ENCODE results near the gene SEPTIN14.
"Not testable (repeated sequence)": the region's sequence is repeated elsewhere in the genome, so short reads cannot be mapped to it uniquely, and the experiment has no call there.

DNA sequence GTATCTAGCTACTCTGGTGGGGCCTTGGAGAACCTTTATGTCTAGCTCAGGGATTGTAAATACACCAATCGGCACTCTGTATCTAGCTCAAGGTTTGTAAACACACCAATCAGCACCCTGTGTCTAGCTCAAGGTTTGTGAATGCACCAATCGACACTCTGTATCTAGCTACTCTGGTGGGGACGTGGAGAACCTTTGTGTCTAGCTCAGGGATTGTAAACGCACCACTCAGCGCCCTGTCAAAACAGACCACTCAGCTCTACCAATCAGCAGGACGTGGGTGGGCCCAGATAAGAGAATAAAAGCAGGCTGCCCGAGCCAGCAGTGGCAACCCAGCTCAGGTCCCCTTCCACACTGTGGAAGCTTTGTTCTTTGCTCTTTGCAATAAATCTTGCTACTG is 6.4 kb upstream of the SEPTIN14 start:
- TF ChIP-seq, protein P1, sequence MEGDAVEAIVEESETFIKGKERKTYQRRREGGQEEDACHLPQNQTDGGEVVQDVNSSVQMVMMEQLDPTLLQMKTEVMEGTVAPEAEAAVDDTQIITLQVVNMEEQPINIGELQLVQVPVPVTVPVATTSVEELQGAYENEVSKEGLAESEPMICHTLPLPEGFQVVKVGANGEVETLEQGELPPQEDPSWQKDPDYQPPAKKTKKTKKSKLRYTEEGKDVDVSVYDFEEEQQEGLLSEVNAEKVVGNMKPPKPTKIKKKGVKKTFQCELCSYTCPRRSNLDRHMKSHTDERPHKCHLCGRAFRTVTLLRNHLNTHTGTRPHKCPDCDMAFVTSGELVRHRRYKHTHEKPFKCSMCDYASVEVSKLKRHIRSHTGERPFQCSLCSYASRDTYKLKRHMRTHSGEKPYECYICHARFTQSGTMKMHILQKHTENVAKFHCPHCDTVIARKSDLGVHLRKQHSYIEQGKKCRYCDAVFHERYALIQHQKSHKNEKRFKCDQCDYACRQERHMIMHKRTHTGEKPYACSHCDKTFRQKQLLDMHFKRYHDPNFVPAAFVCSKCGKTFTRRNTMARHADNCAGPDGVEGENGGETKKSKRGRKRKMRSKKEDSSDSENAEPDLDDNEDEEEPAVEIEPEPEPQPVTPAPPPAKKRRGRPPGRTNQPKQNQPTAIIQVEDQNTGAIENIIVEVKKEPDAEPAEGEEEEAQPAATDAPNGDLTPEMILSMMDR (IDR thresholded peaks at IDR 0.05; ENCODE audit: control extremely low read depth in 1 of 3, insufficient read depth in 1 of 3, low read depth in 1 of 3, low read length in 3 of 3) = not testable (repeated sequence)
- TF ChIP-seq TEAD4 (IDR thresholded peaks at IDR 0.05; ENCODE audit: low read depth, low read length); SUZ12 (IDR thresholded peaks at IDR 0.05; ENCODE audit: low read length); JUN (IDR thresholded peaks at IDR 0.05; ENCODE audit: low read depth, low read length); SAP30 (IDR thresholded peaks at IDR 0.05; ENCODE audit: insufficient read depth, insufficient replicate concordance, low read length); CEBPB (IDR thresholded peaks at IDR 0.05; ENCODE audit: low read depth, low read length); EZH2 (IDR thresholded peaks at IDR 0.05; ENCODE audit: low read depth, low read length, severe bottlenecking): not testable (repeated sequence)
- TF ChIP-seq, protein P2, sequence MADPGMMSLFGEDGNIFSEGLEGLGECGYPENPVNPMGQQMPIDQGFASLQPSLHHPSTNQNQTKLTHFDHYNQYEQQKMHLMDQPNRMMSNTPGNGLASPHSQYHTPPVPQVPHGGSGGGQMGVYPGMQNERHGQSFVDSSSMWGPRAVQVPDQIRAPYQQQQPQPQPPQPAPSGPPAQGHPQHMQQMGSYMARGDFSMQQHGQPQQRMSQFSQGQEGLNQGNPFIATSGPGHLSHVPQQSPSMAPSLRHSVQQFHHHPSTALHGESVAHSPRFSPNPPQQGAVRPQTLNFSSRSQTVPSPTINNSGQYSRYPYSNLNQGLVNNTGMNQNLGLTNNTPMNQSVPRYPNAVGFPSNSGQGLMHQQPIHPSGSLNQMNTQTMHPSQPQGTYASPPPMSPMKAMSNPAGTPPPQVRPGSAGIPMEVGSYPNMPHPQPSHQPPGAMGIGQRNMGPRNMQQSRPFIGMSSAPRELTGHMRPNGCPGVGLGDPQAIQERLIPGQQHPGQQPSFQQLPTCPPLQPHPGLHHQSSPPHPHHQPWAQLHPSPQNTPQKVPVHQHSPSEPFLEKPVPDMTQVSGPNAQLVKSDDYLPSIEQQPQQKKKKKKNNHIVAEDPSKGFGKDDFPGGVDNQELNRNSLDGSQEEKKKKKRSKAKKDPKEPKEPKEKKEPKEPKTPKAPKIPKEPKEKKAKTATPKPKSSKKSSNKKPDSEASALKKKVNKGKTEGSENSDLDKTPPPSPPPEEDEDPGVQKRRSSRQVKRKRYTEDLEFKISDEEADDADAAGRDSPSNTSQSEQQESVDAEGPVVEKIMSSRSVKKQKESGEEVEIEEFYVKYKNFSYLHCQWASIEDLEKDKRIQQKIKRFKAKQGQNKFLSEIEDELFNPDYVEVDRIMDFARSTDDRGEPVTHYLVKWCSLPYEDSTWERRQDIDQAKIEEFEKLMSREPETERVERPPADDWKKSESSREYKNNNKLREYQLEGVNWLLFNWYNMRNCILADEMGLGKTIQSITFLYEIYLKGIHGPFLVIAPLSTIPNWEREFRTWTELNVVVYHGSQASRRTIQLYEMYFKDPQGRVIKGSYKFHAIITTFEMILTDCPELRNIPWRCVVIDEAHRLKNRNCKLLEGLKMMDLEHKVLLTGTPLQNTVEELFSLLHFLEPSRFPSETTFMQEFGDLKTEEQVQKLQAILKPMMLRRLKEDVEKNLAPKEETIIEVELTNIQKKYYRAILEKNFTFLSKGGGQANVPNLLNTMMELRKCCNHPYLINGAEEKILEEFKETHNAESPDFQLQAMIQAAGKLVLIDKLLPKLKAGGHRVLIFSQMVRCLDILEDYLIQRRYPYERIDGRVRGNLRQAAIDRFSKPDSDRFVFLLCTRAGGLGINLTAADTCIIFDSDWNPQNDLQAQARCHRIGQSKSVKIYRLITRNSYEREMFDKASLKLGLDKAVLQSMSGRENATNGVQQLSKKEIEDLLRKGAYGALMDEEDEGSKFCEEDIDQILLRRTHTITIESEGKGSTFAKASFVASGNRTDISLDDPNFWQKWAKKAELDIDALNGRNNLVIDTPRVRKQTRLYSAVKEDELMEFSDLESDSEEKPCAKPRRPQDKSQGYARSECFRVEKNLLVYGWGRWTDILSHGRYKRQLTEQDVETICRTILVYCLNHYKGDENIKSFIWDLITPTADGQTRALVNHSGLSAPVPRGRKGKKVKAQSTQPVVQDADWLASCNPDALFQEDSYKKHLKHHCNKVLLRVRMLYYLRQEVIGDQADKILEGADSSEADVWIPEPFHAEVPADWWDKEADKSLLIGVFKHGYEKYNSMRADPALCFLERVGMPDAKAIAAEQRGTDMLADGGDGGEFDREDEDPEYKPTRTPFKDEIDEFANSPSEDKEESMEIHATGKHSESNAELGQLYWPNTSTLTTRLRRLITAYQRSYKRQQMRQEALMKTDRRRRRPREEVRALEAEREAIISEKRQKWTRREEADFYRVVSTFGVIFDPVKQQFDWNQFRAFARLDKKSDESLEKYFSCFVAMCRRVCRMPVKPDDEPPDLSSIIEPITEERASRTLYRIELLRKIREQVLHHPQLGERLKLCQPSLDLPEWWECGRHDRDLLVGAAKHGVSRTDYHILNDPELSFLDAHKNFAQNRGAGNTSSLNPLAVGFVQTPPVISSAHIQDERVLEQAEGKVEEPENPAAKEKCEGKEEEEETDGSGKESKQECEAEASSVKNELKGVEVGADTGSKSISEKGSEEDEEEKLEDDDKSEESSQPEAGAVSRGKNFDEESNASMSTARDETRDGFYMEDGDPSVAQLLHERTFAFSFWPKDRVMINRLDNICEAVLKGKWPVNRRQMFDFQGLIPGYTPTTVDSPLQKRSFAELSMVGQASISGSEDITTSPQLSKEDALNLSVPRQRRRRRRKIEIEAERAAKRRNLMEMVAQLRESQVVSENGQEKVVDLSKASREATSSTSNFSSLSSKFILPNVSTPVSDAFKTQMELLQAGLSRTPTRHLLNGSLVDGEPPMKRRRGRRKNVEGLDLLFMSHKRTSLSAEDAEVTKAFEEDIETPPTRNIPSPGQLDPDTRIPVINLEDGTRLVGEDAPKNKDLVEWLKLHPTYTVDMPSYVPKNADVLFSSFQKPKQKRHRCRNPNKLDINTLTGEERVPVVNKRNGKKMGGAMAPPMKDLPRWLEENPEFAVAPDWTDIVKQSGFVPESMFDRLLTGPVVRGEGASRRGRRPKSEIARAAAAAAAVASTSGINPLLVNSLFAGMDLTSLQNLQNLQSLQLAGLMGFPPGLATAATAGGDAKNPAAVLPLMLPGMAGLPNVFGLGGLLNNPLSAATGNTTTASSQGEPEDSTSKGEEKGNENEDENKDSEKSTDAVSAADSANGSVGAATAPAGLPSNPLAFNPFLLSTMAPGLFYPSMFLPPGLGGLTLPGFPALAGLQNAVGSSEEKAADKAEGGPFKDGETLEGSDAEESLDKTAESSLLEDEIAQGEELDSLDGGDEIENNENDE (IDR thresholded peaks at IDR 0.05; ENCODE audit: insufficient replicate concordance, low read length) = not testable (repeated sequence)
- TF ChIP-seq, protein P3, sequence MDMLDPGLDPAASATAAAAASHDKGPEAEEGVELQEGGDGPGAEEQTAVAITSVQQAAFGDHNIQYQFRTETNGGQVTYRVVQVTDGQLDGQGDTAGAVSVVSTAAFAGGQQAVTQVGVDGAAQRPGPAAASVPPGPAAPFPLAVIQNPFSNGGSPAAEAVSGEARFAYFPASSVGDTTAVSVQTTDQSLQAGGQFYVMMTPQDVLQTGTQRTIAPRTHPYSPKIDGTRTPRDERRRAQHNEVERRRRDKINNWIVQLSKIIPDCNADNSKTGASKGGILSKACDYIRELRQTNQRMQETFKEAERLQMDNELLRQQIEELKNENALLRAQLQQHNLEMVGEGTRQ (IDR thresholded peaks at IDR 0.05; ENCODE audit: low read length) = not testable (repeated sequence)
